Ramos (cell line): ENCODE results near the gene DYNC1I1.

ENCODE experiments used
- in situ Hi-C: fragments of 300-500 bp; cut with MboI; formaldehyde crosslinking; loops from one replicate; pipeline ENCODE4 v1.14.3; 2022; ENCODE audit warnings: low sequenced_read_pairs; ENCODE audit not compliant: unreplicated experiment

The DYNC1I1 gene

GRCh38 chr7:95788258-95788657 is 15.9 kb downstream of the DYNC1I1 start:
- in situ Hi-C loops = no loop called here

DNA sequence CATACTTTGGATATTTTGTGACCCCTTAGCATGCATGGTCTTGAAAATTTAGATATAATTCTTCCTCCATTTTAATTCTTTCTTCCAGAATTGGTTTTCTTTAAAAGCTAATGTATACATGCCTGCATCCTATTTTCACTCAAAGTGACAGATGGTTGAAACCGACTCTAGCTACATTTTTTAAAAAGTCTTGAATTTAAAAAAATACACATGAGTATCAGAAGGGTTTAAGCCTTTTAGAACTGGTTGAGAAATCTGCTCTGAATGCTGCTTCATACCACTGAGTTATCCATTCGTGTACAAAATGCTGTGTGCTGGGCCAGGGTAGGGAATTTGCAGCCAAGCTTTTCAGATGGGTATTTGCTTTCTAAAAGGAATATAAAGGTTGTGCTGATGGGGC is 16.5 kb downstream of the DYNC1I1 start:
- in situ Hi-C loops = no loop called here

- in situ Hi-C loops = no loop called here
Observed at GRCh38 chr7:95793658-95794057, 21.3 kb downstream of the DYNC1I1 start.

DNA sequence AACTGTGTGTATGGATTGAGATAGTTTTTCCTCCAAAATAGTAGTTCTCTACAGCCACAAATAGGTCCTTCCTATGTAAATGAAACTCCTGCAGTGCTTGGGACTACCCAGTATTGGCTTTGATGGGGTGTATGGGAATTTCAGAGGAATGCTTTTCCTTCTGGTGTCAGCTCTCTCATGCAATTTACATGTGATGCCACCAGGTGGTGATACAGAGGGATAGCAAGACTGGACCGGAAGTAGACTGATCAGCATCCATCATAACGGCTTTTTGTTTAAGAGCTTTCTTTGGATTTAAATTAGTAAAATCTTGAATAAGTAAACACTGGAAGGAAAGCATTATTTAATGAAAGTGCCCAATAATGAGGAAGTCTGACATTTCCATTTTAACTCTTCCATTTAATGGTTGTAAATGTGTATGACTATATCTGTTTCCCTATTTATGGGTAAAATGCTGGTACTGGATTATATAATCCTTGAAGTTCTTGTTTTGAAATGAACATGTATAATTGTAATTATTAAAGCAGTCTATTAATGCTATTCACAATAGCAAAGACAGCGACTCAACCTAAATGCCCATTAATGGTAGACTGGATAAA is 22.7 kb downstream of the DYNC1I1 start:
- in situ Hi-C loops = no loop called here

- in situ Hi-C loops = no loop called here
Observed at GRCh38 chr7:95796617-95797016, 24.3 kb downstream of the DYNC1I1 start.

DNA sequence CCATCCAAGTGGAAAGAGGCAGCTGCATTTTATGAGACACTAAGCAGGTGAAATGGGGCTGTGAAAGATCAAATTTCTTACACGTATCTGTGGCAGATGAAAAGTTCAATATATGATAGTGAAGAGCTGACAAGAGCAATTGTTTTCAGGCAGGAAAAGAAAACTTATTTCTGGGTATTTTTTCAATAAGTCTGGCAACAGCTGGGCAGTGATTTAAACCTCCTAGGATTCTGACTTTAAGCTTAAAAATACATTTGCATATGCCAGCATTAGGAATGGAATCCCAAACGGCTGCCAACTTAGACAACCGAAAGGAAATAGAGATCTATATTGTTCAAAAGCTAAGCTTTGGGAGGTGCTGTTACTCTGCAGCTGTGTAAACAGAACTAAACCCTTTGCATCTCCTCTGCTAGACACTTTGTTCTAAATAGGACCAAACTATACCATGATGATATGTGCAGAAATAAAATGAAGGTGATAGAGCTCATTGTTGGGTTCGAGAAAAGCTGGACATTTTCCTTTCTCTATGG is 26.1 kb downstream of the DYNC1I1 start:
- in situ Hi-C loops = no loop called here

- in situ Hi-C loops = no loop called here
Observed at GRCh38 chr7:95800787-95801186, 28.4 kb downstream of the DYNC1I1 start.

GRCh38 chr7:95802270-95802669 is 29.9 kb downstream of the DYNC1I1 start:
- in situ Hi-C loops = no loop called here

DNA sequence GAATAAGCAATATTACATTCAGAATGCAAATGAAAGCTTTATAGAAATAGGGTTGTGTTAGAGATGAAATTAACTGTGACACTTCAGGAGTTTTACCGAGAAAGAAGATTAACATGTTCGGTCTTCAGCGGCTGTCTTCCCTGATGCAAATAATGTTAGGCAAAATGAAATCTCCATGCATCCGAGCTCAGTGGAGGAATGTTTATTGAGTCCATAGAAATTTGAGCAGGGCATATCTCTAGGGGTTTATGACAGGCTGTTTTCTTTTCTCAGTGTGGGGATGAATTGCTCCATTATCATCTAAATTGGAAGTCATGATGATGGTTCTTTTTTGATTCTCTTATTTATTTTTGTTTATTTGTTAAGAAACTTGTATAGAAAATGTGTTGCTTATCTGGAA is 31.7 kb downstream of the DYNC1I1 start:
- in situ Hi-C loops = no loop called here

DNA sequence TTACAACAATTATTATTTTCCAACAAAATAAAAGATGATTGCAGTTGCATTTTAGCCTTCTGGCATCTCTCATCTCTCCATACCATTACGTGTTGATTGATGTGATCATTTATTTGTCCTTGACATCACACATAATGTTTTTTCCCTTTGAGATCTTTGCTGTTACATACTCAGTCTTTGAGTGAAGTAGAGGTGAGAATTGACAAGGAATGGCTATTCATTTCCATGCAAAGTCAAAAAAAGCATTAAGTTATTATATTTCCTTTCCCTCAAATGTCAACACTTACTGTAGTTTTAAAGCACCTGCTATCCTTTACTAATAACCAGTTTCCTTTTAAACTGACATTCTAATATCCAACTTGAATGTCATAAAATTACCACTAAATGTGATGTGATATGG is 33.6 kb downstream of the DYNC1I1 start:
- in situ Hi-C loops = no loop called here

DNA sequence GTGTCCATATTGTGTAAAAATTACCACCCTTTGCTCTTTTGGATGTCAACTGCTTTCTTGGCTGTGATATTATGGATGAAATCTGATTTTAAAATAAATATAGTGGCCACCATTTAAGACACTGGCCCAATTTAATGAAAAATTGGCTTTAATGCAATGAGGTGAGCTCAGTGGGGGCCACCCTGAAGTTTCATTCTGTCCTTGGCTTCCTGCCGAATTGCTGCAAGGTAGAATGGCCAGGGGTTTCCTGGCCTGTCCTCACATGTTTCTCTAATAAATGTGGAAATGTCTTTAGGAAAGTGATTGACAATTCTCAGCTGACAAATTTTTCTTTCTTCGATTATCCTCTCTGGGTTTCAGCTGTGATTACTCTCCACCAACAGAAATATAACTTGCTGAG is 36.0 kb downstream of the DYNC1I1 start:
- in situ Hi-C loops = no loop called here

DNA sequence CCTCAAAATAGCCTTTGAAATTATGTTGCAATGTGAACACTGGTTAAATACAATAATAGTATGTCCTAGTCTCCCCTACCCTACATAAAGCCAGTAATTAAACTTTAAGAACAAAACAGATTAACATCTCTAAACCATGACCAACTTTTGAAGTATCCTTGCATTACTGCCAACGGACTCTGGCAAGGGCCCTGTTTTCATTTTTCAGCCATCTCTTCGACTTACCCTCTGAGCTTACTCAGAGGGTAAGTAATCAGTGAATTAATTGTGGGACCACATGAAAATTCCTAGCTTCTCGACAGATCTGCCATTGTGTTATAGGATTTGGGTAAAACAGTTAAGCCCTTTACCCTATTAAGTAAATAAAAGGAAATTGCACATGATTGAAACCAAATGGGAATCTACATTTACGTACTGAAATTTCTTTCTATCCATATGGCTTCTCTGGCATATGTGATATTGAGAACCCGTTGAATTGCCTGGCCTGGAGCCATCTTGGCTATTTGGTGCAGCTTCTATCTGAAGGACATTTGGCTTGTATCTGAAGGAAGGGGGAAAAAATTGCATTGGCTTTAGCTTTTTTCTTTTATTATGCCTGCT is 39.6 kb downstream of the DYNC1I1 start:
- in situ Hi-C loops = no loop called here

DNA sequence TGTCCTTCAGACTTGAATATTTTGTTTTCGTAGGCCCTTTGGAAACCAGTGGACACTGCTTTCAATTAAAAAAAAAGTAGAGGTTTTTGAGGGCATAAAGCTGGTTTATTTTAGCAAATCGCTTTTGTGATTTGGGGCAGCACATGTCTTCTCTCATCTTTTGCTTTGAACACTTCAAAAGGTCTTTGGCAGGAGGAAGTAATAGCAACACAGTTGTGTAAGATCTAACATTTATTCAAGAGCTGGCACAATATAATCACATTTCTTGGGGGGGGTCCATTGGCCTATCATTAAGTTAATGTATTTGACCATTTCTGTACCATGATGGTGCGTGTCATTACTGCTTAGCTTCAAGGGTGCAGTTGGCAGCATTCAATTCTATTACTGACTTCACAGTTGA is 42.4 kb downstream of the DYNC1I1 start:
- in situ Hi-C loops = no loop called here

DNA sequence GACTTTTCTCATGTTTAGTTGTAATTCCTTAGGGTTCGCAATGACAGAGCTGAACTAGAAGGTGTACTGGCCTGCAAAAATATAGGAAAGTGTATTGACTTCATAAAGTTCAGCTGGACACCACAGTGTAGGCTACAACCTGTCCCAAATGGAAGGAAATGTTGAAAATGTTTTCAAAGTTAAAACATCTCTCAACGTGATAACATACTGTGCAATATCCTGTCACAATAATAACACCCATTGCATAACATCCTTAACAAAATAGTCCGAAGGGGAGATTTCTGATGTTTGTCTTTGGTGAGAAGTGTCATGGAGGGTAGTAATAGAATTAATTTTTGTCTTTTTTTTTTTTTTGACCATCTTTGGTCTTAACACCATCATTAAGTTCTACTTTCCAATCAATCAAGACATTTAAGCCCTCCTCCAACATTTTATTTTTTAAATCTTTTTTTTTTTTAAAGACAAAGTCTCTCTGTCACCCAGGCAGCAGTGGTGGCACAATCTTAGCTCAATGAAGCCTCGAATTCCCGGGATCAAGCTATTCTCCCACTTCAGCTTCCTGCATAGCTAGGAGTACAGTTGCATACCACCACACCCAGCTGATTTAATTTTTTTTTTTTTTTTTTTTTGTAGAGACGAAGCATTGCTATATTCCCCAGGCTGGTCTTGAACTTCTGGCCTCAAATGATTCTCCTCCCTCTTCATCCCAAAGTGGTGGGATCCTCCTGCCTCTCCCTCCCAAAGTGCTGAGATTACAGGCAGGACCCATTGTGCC is 45.7 kb downstream of the DYNC1I1 start:
- in situ Hi-C loops = no loop called here

- in situ Hi-C loops = no loop called here
Observed at GRCh38 chr7:95820778-95821177, 48.4 kb downstream of the DYNC1I1 start.

- in situ Hi-C loops = no loop called here
Observed at GRCh38 chr7:95822717-95823116, 50.4 kb downstream of the DYNC1I1 start.

- in situ Hi-C loops = no loop called here
Observed at GRCh38 chr7:95824616-95825015, 52.3 kb downstream of the DYNC1I1 start.

DNA sequence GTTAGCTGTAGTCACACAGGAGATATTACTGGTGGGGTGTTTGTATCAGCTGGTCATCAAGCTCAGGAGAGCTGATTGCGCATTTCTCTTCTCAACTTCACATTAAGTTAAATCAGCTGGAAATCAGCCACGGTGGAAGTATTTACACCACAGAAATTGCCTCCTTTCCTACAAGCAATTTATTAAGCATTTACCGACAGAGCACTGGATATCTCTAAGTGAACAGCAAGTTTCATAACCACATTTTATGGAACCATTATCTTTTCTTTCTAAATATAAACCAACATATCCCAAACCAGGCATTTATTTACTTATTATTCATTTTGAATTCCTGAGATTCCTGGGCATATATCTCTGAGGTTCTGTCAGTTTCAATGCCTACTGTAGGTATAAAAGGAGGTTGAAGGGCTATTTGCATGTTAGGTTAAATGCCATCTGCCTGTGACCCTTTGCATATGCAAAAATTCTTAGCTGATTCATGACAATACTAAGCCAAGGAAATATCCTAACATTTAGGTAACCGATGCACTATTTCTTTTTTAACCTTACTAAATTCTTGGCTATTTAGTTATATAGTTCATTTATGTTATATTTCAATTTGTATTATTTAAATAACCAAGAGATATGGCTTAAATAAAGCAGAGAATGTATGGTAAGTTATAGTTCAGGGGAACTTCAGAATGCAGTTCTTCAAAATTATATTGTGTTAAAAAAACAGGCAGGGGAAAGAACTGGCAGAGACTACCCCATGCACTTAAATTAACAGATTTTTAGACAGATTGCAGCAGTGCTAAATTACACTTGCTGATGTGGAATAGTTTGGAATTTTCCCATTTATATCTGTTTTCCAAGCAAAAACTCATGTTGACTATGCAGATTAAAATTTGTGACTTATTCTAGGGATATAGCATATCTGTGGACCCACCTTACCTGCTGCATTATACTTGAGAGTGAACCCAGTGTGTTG is 56.8 kb downstream of the DYNC1I1 start:
- in situ Hi-C loops = no loop called here

- in situ Hi-C loops = no loop called here
Observed at GRCh38 chr7:95840953-95841950, 68.9 kb downstream of the DYNC1I1 start.
